Smooth muscle cell (in vitro differentiated cells): Measurements from ENCODE around the gene SNORC. TPM values are rescaled to one million over a fixed set of nuclear protein-coding genes. Genes with fewer than 3 reads are reported as not detected.
A peak's percentile ranks its signal among the peaks of the same experiment; 100 is the strongest.

Source experiments
- DNase-seq: peaks from one replicate; lab custom pipeline; 2025; ENCODE audit not compliant: unreplicated experiment; lab: John Stamatoyannopoulos, UW
- H2AFZ ChIP-seq: fragments of 200-600 bp; sonication (generic); 2 replicates; pipeline ENCODE4 v1.6.0; 2016; ENCODE audit warnings: antibody characterized with exemption, low read depth, mild to moderate bottlenecking
- H3F3A ChIP-seq: fragments of 200-600 bp; sonication (generic); 2 replicates; pipeline ENCODE4 v1.6.0; 2017; ENCODE audit warnings: antibody characterized with exemption, low read depth
- H3K27ac ChIP-seq: fragments of 200-600 bp; sonication (generic); 2 replicates; pipeline ENCODE4 v1.5.1; 2016; ENCODE audit warnings: low read depth, mild to moderate bottlenecking
- H3K27me3 ChIP-seq: fragments of 200-600 bp; sonication (generic); 2 replicates; pipeline ENCODE4 v1.6.1; 2016; ENCODE audit warnings: low read depth, mild to moderate bottlenecking
- H3K36me3 ChIP-seq: fragments of 200-600 bp; sonication (generic); 2 replicates; pipeline ENCODE4 v1.5.1; 2016; ENCODE audit warnings: low read depth
- H3K4me1 ChIP-seq: fragments of 200-600 bp; sonication (generic); 2 replicates; pipeline ENCODE4 v1.5.1; 2016; ENCODE audit warnings: low read depth
- H3K4me2 ChIP-seq: fragments of 200-600 bp; sonication (generic); 2 replicates; pipeline ENCODE4 v1.6.0; 2016; ENCODE audit warnings: mild to moderate bottlenecking
- H3K4me3 ChIP-seq: fragments of 200-600 bp; sonication (generic); 2 replicates; pipeline ENCODE4 v1.5.1; 2016; ENCODE audit warnings: mild to moderate bottlenecking
- H3K79me2 ChIP-seq: fragments of 200-600 bp; sonication (generic); 2 replicates; pipeline ENCODE4 v1.6.0; 2016; ENCODE audit warnings: low read depth, mild to moderate bottlenecking
- H3K9ac ChIP-seq: fragments of 200-600 bp; sonication (generic); 2 replicates; pipeline ENCODE4 v1.6.0; 2016; ENCODE audit warnings: low read depth
- H3K9me3 ChIP-seq: fragments of 200-600 bp; sonication (generic); replicated peaks from 2 replicates; pipeline ENCODE4 v1.5.1; 2016; ENCODE audit warnings: low read depth
- H4K20me1 ChIP-seq: fragments of 200-600 bp; sonication (generic); 2 replicates; pipeline ENCODE4 v1.6.0; 2016; ENCODE audit warnings: low read depth
- CTCF ChIP-seq: fragments of 200-600 bp; sonication (generic); IDR thresholded peaks from 2 replicates; pipeline ENCODE4 v1.5.1; 2017; ENCODE audit warnings: borderline replicate concordance, mild to moderate bottlenecking, antibody characterized with exemption; ENCODE audit not compliant: insufficient read depth, poor library complexity, severe bottlenecking
- WGBS: methylation state at CpG from one replicate; pipeline ENCODE4 v1.1.7; 2016; ENCODE audit warnings: low lambda C conversion rate; 5-methylcytosine and 5-hydroxymethylcytosine counted together
- polyA plus RNA-seq: library from polyadenylated mRNA; unstranded; fragments of >200 nt; fragmentation: Nextera tagmentation; extraction: Ambion mirVana; gene quantifications from 2 replicates; pipeline ENCODE4 v1.2.1, GENCODE V29; 2016
- total RNA-seq: library from RNA; depleted of rRNA; stranded (reverse); fragments of >200 nt; gene quantifications from 2 replicates; pipeline ENCODE4 v1.2.3, GENCODE V29; 2014

SNORC gene
- total and polyA plus RNA-seq, 2 experiments from 2014 or later, result 0.18 to 0.78 TPM

- DNase-seq, result no peak
- 94% methylated on average over 24 of the region's 24 CpGs for WGBS
- H3K27me3 ChIP-seq, result no peaks in the 10 kb centered on the region
These were observed 27.7 kb downstream of the SNORC start for GRCh38 chr2:232897598-232898408.

GRCh38 chr2:232898592-232899543 lies 28.8 kb downstream of the SNORC start:
- Histone ChIP-seq H3K4me2 (no peak overlapping the region), H3K4me1 (peaks cover 10% of the 10 kb centered on the region), H3K4me3 (no peak overlapping the region), H3F3A (no peaks in the 10 kb centered on the region), H3K36me3 (no peaks in the 10 kb centered on the region), H4K20me1 (no peaks in the 10 kb centered on the region), H2AFZ (no peak overlapping the region), H3K9ac (no peak overlapping the region), H3K27ac (peak overlapping the region; percentile 55), H3K9me3 (no peaks in the 10 kb centered on the region), H3K27me3 (no peaks in the 10 kb centered on the region), H3K79me2 (no peaks in the 10 kb centered on the region)
- WGBS, result 72% methylated on average over 14 of the region's 18 CpGs
- DNase-seq, result no peak
- no peak for TF ChIP-seq CTCF

More at GRCh38 chr2:232897598-232898408, 27.7 kb downstream of the SNORC start:
- H3K9me3 ChIP-seq, result no peaks in the 10 kb centered on the region
- no peak overlapping the region for H2AFZ ChIP-seq
- TF ChIP-seq CTCF, result no peak
- no peaks in the 10 kb centered on the region for H4K20me1 ChIP-seq
- no peaks in the 10 kb centered on the region for H3K36me3 ChIP-seq
- no peaks in the 10 kb centered on the region for H3K79me2 ChIP-seq
- H3F3A ChIP-seq, result no peaks in the 10 kb centered on the region
- no peak overlapping the region for H3K9ac ChIP-seq
- no peak overlapping the region for H3K27ac ChIP-seq
- H3K4me2 ChIP-seq, result no peak overlapping the region
- peaks cover 10% of the 10 kb centered on the region for H3K4me1 ChIP-seq
- no peak overlapping the region for H3K4me3 ChIP-seq

DNA sequence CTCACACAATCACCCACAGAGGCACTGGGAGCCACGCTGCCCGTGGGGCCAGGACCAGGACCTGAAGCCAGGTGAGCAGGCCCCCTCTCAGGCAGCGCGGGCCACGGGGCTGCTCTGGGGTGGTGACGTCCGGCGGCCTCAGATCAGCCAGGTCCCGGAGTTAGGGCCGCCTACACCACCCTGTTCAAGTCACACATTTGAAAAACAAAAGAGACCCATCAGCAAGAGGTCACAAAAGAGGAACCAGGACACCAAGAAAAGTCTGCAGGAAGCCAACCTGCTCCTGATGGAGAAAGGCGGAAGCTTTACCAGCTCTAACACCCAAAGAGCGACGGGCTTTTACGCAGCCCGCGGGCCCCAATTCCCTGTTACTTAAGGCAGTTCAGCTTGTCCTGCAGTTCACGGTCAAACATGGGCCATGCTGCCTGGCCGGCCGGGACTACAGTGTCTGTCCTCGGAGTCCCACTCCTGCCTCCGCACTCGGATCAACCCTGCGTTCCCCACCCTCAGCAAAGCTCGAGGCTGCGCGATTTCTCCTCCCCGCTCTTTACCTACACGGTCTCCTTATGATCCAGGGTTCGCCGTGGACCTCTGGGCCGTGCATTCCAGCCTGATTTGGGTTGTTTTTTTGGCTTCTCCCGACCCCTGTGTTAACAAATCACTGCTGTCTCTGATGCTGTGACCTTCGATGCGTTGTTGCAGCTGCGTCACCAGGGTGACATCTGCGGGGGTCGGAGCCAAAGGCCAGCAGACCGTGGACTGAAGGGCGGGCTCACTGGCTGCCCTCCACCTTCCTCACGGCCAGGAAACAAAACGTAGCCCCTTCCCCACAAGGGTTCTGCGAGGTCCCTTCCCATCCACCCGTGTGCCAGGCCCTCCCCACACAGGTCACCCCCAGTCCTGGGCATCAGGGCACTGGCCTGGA lies 31.0 kb downstream of the SNORC start:
- Histone ChIP-seq H3K79me2 (no peaks in the 10 kb centered on the region), H3K4me3 (no peak overlapping the region), H3K9me3 (no peaks in the 10 kb centered on the region), H3K9ac (peak overlapping the region; percentile 18), H3K27ac (peak overlapping the region; percentile 67), H3K4me2 (peak overlapping the region; percentile 6), H3K27me3 (no peaks in the 10 kb centered on the region), H3K36me3 (no peaks in the 10 kb centered on the region), H2AFZ (no peak overlapping the region), H3K4me1 (peaks cover 10% of the 10 kb centered on the region), H3F3A (no peaks in the 10 kb centered on the region), H4K20me1 (no peaks in the 10 kb centered on the region)
- no peak for DNase-seq
- no peak for TF ChIP-seq CTCF
- WGBS, result 71% methylated on average over 43 of the region's 43 CpGs
